GM21825 (cell line): Measurements from ENCODE around the gene LRRC32.
"Not testable (repeated sequence)": the region's sequence is repeated elsewhere in the genome, so short reads cannot be mapped to it uniquely, and the experiment has no call there.

Experiments used
- ATAC-seq: cut with Tn5 transposase; IDR thresholded peaks from one replicate; pipeline ENCODE4 v1.9.1; 2021; ENCODE audit warnings: mild to moderate bottlenecking, moderate library complexity; ENCODE audit not compliant: unreplicated experiment

Gene LRRC32

GRCh38 chr11:76616676-76617552, 53.6 kb downstream of the LRRC32 start:
- ATAC-seq: no peak

GRCh38 chr11:76615950-76616349, 54.6 kb downstream of the LRRC32 start:
- no peak for ATAC-seq

- ATAC-seq: no peak
These were observed 55.9 kb downstream of the LRRC32 start for GRCh38 chr11:76614471-76615179.

- ATAC-seq: no peak
These were observed 56.6 kb downstream of the LRRC32 start for GRCh38 chr11:76613901-76614300.

- no peak for ATAC-seq
These were observed 58.3 kb downstream of the LRRC32 start for GRCh38 chr11:76612226-76612625.

- no peak for ATAC-seq
These were observed 59.6 kb downstream of the LRRC32 start for GRCh38 chr11:76610871-76611475.

GRCh38 chr11:76610371-76610770, 60.2 kb downstream of the LRRC32 start:
- no peak for ATAC-seq

- no peak for ATAC-seq
These were observed 60.7 kb downstream of the LRRC32 start for GRCh38 chr11:76609736-76610370.

GRCh38 chr11:76608879-76609460, 61.6 kb downstream of the LRRC32 start:
- not testable (repeated sequence) for ATAC-seq

GRCh38 chr11:76608228-76608627, 62.3 kb downstream of the LRRC32 start:
- ATAC-seq: not testable (repeated sequence)
